HCT116 (cell line): Measurements from ENCODE around the gene RHOD.

Source experiments
- ELF1 ChIP-seq: IDR thresholded peaks from 2 replicates; pipeline ENCODE4 v1.6.1; 2012; ENCODE audit warnings: low read depth, borderline replicate concordance
- TF ChIP-seq, protein P1 (sequence below), 3 experiments: fragments of 200-600 bp in 1 of 3; sonication (generic) in 1 of 3; IDR thresholded peaks in 2 of 3; conservative IDR thresholded peaks in 1 of 3; 2 replicates each; pipeline ENCODE4 v1.5.1; 2012 to 2017; ENCODE audit warnings: low read depth in 2 of 3, low read length in 2 of 3, antibody characterized with exemption in 1 of 3, borderline replicate concordance in 1 of 3, control low read depth in 1 of 3, mild to moderate bottlenecking in 1 of 3, mixed read lengths in 1 of 3, mixed run types in 1 of 3, moderate library complexity in 1 of 3; ENCODE audit not compliant: insufficient read depth in 1 of 3

DNA sequence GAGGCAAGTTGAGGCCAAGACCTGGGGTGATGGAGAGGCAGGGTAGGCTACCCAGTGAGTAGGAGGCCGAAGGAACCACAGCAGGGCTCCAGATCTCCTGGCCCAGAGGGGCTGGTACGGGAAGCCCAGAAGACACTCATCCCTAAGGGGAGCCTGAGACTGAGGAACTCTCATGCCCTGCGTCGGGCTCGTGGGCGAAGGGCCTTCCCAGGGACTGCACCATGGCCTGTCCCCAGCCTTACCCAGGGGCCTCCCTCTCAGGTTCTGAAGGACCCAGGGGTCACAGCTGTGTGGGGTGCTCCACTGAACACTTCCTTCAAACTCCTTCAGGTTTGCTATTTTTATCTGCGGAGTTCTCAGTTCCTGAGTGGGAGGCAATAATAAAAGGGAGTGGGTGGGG, 49.5 kb upstream of the RHOD start:
- TF ChIP-seq, protein P1, sequence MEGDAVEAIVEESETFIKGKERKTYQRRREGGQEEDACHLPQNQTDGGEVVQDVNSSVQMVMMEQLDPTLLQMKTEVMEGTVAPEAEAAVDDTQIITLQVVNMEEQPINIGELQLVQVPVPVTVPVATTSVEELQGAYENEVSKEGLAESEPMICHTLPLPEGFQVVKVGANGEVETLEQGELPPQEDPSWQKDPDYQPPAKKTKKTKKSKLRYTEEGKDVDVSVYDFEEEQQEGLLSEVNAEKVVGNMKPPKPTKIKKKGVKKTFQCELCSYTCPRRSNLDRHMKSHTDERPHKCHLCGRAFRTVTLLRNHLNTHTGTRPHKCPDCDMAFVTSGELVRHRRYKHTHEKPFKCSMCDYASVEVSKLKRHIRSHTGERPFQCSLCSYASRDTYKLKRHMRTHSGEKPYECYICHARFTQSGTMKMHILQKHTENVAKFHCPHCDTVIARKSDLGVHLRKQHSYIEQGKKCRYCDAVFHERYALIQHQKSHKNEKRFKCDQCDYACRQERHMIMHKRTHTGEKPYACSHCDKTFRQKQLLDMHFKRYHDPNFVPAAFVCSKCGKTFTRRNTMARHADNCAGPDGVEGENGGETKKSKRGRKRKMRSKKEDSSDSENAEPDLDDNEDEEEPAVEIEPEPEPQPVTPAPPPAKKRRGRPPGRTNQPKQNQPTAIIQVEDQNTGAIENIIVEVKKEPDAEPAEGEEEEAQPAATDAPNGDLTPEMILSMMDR (IDR thresholded peaks at IDR 0.05 in 2 of 3, conservative IDR thresholded peaks at IDR 0.05 in 1 of 3; ENCODE audit: borderline replicate concordance in 1 of 3, insufficient read depth in 1 of 3, low read depth in 2 of 3, low read length in 2 of 3): no peak
- TF ChIP-seq ELF1: no peak
